ENCODE data around the gene SHC4.

DNA sequence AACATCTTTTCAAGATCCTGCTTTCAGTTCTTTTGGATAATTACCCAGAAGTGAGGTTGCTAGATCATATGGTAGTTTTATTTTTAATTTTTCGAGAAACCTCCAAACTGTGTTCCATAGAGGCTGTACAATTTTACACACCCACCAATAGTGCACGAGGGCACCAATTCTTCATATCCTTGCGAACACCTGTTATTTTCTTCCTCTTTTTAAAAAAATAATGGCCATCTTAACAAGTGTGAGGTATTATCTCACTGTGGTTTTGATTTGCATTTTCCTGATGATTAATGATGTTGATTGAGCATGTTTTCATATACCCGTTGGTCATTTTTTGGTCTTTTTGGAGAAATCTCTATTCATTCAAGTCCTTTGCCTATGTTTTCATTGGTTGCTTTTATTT is 135.2 kb downstream of the SHC4 start:
- TF ChIP-seq, protein P1, sequence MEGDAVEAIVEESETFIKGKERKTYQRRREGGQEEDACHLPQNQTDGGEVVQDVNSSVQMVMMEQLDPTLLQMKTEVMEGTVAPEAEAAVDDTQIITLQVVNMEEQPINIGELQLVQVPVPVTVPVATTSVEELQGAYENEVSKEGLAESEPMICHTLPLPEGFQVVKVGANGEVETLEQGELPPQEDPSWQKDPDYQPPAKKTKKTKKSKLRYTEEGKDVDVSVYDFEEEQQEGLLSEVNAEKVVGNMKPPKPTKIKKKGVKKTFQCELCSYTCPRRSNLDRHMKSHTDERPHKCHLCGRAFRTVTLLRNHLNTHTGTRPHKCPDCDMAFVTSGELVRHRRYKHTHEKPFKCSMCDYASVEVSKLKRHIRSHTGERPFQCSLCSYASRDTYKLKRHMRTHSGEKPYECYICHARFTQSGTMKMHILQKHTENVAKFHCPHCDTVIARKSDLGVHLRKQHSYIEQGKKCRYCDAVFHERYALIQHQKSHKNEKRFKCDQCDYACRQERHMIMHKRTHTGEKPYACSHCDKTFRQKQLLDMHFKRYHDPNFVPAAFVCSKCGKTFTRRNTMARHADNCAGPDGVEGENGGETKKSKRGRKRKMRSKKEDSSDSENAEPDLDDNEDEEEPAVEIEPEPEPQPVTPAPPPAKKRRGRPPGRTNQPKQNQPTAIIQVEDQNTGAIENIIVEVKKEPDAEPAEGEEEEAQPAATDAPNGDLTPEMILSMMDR (IDR thresholded peaks at IDR 0.05): no peak
- TF ChIP-seq EZH2phosphoT487 (IDR thresholded peaks at IDR 0.05): no peak
- no peak for TF ChIP-seq EZH2 (IDR thresholded peaks at IDR 0.05)
